GM06990 (cell line): ENCODE results near the gene ATP11B.

ENCODE experiments used
- DNase-seq: peaks from one replicate; pipeline ENCODE4 v3.0.0-alpha.2; 2011; ENCODE audit not compliant: insufficient read length; ENCODE audit errors: extremely low read depth
- H3K27me3 ChIP-seq: replicated peaks from 2 replicates; pipeline ENCODE4 v1.6.0; 2011; ENCODE audit warnings: low read length; ENCODE audit not compliant: control insufficient read depth, insufficient read depth
- H3K36me3 ChIP-seq: 2 replicates; pipeline ENCODE4 v1.5.1; 2011; ENCODE audit warnings: low read length; ENCODE audit not compliant: control insufficient read depth, insufficient read depth
- H3K4me3 ChIP-seq: replicated peaks from 2 replicates; pipeline ENCODE4 v1.5.1; 2011; ENCODE audit warnings: low read depth, mild to moderate bottlenecking, control low read depth, low read length
- CTCF ChIP-seq: IDR thresholded peaks from 2 replicates; pipeline ENCODE4 v1.5.1; 2011; ENCODE audit warnings: low read length, control low read depth, mild to moderate bottlenecking, inconsistent platforms; ENCODE audit not compliant: insufficient read depth, poor library complexity, severe bottlenecking

Gene ATP11B

GRCh38 chr3:182783106-182783505 is 10.2 kb upstream of the ATP11B start:
- TF ChIP-seq CTCF = no peak
- no peak for DNase-seq
- Histone ChIP-seq H3K36me3 (no peaks in the 10 kb centered on the region), H3K4me3 (no peak overlapping the region), H3K27me3 (no peaks in the 10 kb centered on the region)

- Histone ChIP-seq H3K27me3 (no peaks in the 10 kb centered on the region), H3K4me3 (no peak overlapping the region), H3K36me3 (no peaks in the 10 kb centered on the region)
- DNase-seq = no peak
- no peak for TF ChIP-seq CTCF
These were observed 8.8 kb upstream of the ATP11B start for GRCh38 chr3:182784542-182784941.

GRCh38 chr3:182785142-182785541 is 8.2 kb upstream of the ATP11B start:
- Histone ChIP-seq H3K27me3 (no peaks in the 10 kb centered on the region), H3K36me3 (no peaks in the 10 kb centered on the region), H3K4me3 (no peak overlapping the region)
- TF ChIP-seq CTCF = no peak
- DNase-seq = no peak

- TF ChIP-seq CTCF = no peak
- Histone ChIP-seq H3K4me3 (no peak overlapping the region), H3K36me3 (no peaks in the 10 kb centered on the region), H3K27me3 (no peaks in the 10 kb centered on the region)
- DNase-seq = no peak
These were observed 7.5 kb upstream of the ATP11B start for GRCh38 chr3:182785756-182786155.

- no peak for TF ChIP-seq CTCF
- Histone ChIP-seq H3K4me3 (no peak overlapping the region), H3K36me3 (no peaks in the 10 kb centered on the region), H3K27me3 (no peaks in the 10 kb centered on the region)
- no peak for DNase-seq
These were observed 6.6 kb upstream of the ATP11B start for GRCh38 chr3:182786564-182787196.
